ENCODE measurements around the gene PRX. TPM values are rescaled to one million over a fixed set of nuclear protein-coding genes. Genes with fewer than 3 reads are reported as not detected.

Gene PRX
- total and polyA plus RNA-seq, 9 of the 15 experiments (the other 6 are each of a cell fraction or from before 2014, with no cell fraction given), result 0.65 to 3.5 (median 1.7) TPM; not detected in 2

DNA sequence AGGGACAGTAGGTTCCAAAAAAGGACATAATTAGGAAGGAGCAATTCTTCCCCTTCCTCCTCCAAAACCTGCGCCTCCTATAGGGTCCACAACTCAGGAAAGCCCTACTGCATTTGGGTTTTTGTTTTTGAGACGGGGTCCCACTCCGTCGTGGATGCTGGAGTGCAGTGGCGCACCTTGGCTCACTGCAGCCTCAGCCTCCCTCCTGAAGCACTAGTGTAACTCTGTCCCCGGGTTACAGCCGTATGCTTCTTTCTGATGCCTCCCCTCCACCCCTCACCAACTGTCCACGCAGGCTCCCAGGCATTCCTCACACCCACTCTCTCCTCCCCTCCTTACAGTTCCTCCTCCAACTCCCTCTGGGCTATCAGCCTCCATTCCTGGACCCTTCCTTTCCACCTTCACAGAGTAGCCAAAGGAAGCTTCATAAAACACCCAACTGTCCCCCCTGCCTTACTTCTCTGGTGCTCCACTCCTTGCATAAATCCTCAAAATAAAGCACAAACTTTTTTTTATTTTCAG is 33.1 kb upstream of the PRX start (continued):
- TF ChIP-seq ZNF3 (CRISPR knock-in tag; IDR thresholded peaks at IDR 0.05) (peak; percentile 14; the same call in 1 of the 2 replicates), MYNN (IDR thresholded peaks at IDR 0.05) (peak; percentile 1; the same call in 1 of the 2 replicates), MYNN (CRISPR knock-in tag; IDR thresholded peaks at IDR 0.05) (no peak), ZFX (CRISPR knock-in tag; IDR thresholded peaks at IDR 0.05) (peak; percentile 3; the same call in 1 of the 2 replicates), CAMTA2 (CRISPR knock-in tag; conservative IDR thresholded peaks at IDR 0.05) (0 out of 2 replicates have a peak, but pooled peaks have one; percentile 26), DACH1 (IDR thresholded peaks at IDR 0.05; ENCODE audit: partially characterized antibody) (no peak), ZNF717 (CRISPR knock-in tag; IDR thresholded peaks at IDR 0.05) (0 out of 2 replicates have a peak, but pooled peaks have one; percentile 61), PHB (CRISPR knock-in tag; IDR thresholded peaks at IDR 0.05) (peak; percentile 80; the same call in 1 of the 2 replicates), OTX1 (CRISPR knock-in tag; IDR thresholded peaks at IDR 0.05) (peak; percentile 73), POLR2H (tag; IDR thresholded peaks at IDR 0.05; ENCODE audit: low read depth) (peak; percentile 57), POLR2A (conservative IDR thresholded peaks at IDR 0.05) (peak; percentile 70), ILF3 (IDR thresholded peaks at IDR 0.05; ENCODE audit: borderline replicate concordance) (0 out of 2 replicates have a peak, but pooled peaks have one; percentile 62), PHF8 (IDR thresholded peaks at IDR 0.05; ENCODE audit: borderline replicate concordance, low read length) (peak; percentile 2; the same call in 1 of the 2 replicates), NFE2L1 (tag; IDR thresholded peaks at IDR 0.05; ENCODE audit: borderline replicate concordance, low read depth) (no peak), CBX2 (IDR thresholded peaks at IDR 0.05; ENCODE audit: insufficient read depth, low read length, poor library complexity, severe bottlenecking) (no peak), ZNF316 (IDR thresholded peaks at IDR 0.05) (no peak)
- TF ChIP-seq, protein P1, sequence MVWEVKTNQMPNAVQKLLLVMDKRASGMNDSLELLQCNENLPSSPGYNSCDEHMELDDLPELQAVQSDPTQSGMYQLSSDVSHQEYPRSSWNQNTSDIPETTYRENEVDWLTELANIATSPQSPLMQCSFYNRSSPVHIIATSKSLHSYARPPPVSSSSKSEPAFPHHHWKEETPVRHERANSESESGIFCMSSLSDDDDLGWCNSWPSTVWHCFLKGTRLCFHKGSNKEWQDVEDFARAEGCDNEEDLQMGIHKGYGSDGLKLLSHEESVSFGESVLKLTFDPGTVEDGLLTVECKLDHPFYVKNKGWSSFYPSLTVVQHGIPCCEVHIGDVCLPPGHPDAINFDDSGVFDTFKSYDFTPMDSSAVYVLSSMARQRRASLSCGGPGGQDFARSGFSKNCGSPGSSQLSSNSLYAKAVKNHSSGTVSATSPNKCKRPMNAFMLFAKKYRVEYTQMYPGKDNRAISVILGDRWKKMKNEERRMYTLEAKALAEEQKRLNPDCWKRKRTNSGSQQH (CRISPR knock-in tag; IDR thresholded peaks at IDR 0.05), result peak; percentile 92
- TF ChIP-seq, protein P2, sequence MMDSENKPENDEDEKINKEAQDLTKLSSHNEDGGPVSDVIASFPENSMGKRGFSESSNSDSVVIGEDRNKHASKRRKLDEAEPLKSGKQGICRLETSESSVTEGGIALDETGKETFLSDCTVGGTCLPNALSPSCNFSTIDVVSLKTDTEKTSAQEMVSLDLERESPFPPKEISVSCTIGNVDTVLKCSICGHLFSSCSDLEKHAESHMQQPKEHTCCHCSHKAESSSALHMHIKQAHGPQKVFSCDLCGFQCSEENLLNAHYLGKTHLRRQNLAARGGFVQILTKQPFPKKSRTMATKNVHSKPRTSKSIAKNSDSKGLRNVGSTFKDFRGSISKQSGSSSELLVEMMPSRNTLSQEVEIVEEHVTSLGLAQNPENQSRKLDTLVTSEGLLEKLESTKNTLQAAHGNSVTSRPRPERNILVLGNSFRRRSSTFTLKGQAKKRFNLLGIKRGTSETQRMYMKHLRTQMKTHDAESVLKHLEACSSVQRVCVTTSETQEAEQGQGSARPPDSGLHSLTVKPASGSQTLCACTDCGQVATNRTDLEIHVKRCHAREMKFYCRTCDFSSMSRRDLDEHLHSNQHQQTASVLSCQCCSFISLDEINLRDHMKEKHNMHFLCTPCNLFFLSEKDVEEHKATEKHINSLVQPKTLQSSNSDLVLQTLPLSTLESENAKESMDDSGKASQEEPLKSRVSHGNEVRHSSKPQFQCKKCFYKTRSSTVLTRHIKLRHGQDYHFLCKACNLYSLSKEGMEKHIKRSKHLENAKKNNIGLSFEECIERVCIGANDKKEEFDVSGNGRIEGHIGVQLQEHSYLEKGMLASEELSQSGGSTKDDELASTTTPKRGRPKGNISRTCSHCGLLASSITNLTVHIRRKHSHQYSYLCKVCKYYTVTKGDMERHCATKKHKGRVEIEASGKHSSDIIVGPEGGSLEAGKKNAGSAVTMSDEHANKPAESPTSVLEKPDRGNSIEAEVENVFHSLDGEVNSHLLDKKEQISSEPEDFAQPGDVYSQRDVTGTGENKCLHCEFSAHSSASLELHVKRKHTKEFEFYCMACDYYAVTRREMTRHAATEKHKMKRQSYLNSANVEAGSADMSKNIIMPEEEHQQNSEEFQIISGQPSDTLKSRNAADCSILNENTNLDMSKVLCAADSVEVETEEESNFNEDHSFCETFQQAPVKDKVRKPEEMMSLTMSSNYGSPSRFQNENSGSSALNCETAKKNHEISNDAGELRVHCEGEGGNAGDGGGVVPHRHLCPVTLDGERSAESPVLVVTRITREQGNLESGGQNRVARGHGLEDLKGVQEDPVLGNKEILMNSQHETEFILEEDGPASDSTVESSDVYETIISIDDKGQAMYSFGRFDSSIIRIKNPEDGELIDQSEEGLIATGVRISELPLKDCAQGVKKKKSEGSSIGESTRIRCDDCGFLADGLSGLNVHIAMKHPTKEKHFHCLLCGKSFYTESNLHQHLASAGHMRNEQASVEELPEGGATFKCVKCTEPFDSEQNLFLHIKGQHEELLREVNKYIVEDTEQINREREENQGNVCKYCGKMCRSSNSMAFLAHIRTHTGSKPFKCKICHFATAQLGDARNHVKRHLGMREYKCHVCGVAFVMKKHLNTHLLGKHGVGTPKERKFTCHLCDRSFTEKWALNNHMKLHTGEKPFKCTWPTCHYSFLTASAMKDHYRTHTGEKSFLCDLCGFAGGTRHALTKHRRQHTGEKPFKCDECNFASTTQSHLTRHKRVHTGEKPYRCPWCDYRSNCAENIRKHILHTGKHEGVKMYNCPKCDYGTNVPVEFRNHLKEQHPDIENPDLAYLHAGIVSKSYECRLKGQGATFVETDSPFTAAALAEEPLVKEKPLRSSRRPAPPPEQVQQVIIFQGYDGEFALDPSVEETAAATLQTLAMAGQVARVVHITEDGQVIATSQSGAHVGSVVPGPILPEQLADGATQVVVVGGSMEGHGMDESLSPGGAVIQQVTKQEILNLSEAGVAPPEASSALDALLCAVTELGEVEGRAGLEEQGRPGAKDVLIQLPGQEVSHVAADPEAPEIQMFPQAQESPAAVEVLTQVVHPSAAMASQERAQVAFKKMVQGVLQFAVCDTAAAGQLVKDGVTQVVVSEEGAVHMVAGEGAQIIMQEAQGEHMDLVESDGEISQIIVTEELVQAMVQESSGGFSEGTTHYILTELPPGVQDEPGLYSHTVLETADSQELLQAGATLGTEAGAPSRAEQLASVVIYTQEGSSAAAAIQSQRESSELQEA (IDR thresholded peaks at IDR 0.05; ENCODE audit: low read depth), result no peak
